HepG2 (cell line): Measurements from ENCODE around the gene KCNC2. TPM values are rescaled to one million over a fixed set of nuclear protein-coding genes. Genes with fewer than 3 reads are reported as not detected.

Experiments
- ATAC-seq: fragments of 200-7000 bp; cut with Tn5 transposase; 3 replicates; pipeline ENCODE4 v1.9.1; 2020; ENCODE audit warnings: mild to moderate bottlenecking, moderate library complexity
- BruUV-seq: library from RNA; stranded (reverse); fragments of 400-500 nt; replicated peaks from 2 replicates; lab custom pipeline; 2021; lab: Mats Ljungman, UMichigan
- CTCF ChIA-PET: fragments of 300-600 bp; formaldehyde crosslinking; extraction: SDS; loops from one replicate; lab custom pipeline; 2021; ENCODE audit warnings: low total read pairs, inconsistent platforms, low intra/inter-chr PET ratio; lab: Yijun Ruan, JAX
- POLR2A ChIA-PET: fragments of 350-600 bp; sonication (Branson Sonifier 250); formaldehyde crosslinking; loops from one replicate; lab custom pipeline; 2020; ENCODE audit warnings: antibody characterized with exemption, inconsistent platforms; lab: Yijun Ruan, JAX
- DNase-seq: peaks from one replicate; pipeline ENCODE4 v3.0.0-alpha.2; 2015; ENCODE audit warnings: low spot score
- FAIRE-seq: peaks from 3 replicates; lab custom pipeline; 2011; peaks lifted over from hg19 to GRCh38; lab: Jason Lieb, UNC
- H2AFZ ChIP-seq: one replicate; pipeline ENCODE4 v1.6.1; 2011; ENCODE audit warnings: low read length, inconsistent platforms
- H3K27ac ChIP-seq: fragments of 300-600 bp; 3 replicates; pipeline ENCODE4 v1.8.0; 2011; ENCODE audit warnings: mixed run types, mild to moderate bottlenecking, mixed read lengths, low read length, inconsistent platforms; ENCODE audit not compliant: insufficient read depth; ENCODE audit errors: extremely low read length
- H3K27me3 ChIP-seq, 2 experiments: fragments of 200-600 bp in 1 of 2; 2 replicates in 1 of 2; 3 replicates in 1 of 2; pipeline versions ENCODE4 v1.6.0 to v1.8.0; 2011; ENCODE audit warnings: low read length in 2 of 2, mild to moderate bottlenecking in 2 of 2, moderate library complexity in 2 of 2, inconsistent platforms in 1 of 2; ENCODE audit not compliant: insufficient read depth in 2 of 2, control insufficient read depth in 1 of 2
- H3K36me3 ChIP-seq, 2 experiments: fragments of 200-600 bp in 1 of 2; replicated peaks in 1 of 2; 2 replicates in 1 of 2; 3 replicates in 1 of 2; pipeline versions ENCODE4 v1.5.1 to v1.8.0; 2011; ENCODE audit warnings: low read length in 2 of 2, inconsistent platforms in 1 of 2; ENCODE audit not compliant: insufficient read depth in 2 of 2, control insufficient read depth in 1 of 2
- H3K4me1 ChIP-seq: 2 replicates; pipeline ENCODE4 v1.5.1; 2012; ENCODE audit warnings: low read length, inconsistent platforms; ENCODE audit not compliant: insufficient read depth
- H3K4me2 ChIP-seq: 2 replicates; pipeline ENCODE4 v1.6.0; 2011; ENCODE audit warnings: low read depth, low read length, inconsistent platforms
- H3K4me3 ChIP-seq, 3 experiments: fragments of 200-600 bp in 1 of 3; sonication (generic), shearing (Covaris generic) in 1 of 3; replicated peaks in 1 of 3; 2 replicates each; pipeline ENCODE4 v1.5.1; 2011 to 2016; ENCODE audit warnings: low read length in 3 of 3, inconsistent platforms in 2 of 3, low read depth in 2 of 3, mild to moderate bottlenecking in 2 of 3, control low read depth in 1 of 3, mixed read lengths in 1 of 3; ENCODE audit not compliant: insufficient read depth in 1 of 3
- H3K79me2 ChIP-seq: one replicate; pipeline ENCODE4 v1.6.1; 2011; ENCODE audit warnings: low read length, inconsistent platforms; ENCODE audit not compliant: insufficient read depth
- H3K9ac ChIP-seq: 2 replicates; pipeline ENCODE4 v1.6.0; 2011; ENCODE audit warnings: mild to moderate bottlenecking, low read depth, low read length, inconsistent platforms; ENCODE audit not compliant: insufficient read depth
- H3K9me3 ChIP-seq: 2 replicates; pipeline ENCODE4 v1.5.1; 2012; ENCODE audit warnings: mild to moderate bottlenecking, low read length
- H4K20me1 ChIP-seq: 2 replicates; pipeline ENCODE4 v1.6.0; 2011; ENCODE audit warnings: inconsistent platforms, mild to moderate bottlenecking, low read length, moderate library complexity; ENCODE audit not compliant: insufficient read depth
- ATAD3A ChIP-seq: sonication (generic); formaldehyde crosslinking; IDR thresholded peaks from 2 replicates; pipeline ENCODE4 v1.4.0; 2020; ENCODE audit warnings: missing genetic modification reagents
- CREB1 ChIP-seq, 2 experiments: fragments of 450-650 bp in 1 of 2; IDR thresholded peaks; 2 replicates each; pipeline ENCODE4 v1.6.1; 2016 to 2017; ENCODE audit warnings: control low read depth in 1 of 2, mild to moderate bottlenecking in 1 of 2, missing compliant biosample characterization in 1 of 2, missing genetic modification characterization in 1 of 2
- HNRNPK ChIP-seq: fragments of 200-400 bp; formaldehyde crosslinking; IDR thresholded peaks from 2 replicates; pipeline ENCODE4 v1.6.1; 2018; ENCODE audit warnings: low read length, low read depth, moderate library complexity, mild to moderate bottlenecking; ENCODE audit not compliant: poor library complexity, severe bottlenecking
- WGBS: methylation state at CpG from one replicate; pipeline ENCODE4 v1.1.6; 2017; ENCODE audit warnings: low lambda C conversion rate; 5-methylcytosine and 5-hydroxymethylcytosine counted together
- in situ Hi-C: cut with HindIII; loops from 2 replicates; pipeline ENCODE4 v1.10.0; 2017; ENCODE audit warnings: low pct_unique_long_range_greater_than_20kb; ENCODE audit not compliant: extremely low pct_ligation_motif_present
- intact Hi-C: fragments of 100-400 bp; cut with micrococcal nuclease; formaldehyde crosslinking; loops from one replicate; pipeline ENCODE4 v1.10.0; 2022; ENCODE audit not compliant: unreplicated experiment
- polyA plus RNA-seq, 8 experiments: library from polyadenylated mRNA; depleted of rRNA in 3 of 8; stranded (reverse) in 7 of 8; unstranded in 1 of 8; fragments of >200 nt; fragmentation: Illumina TruSeq in 4 of 8; extraction: Trizol in 4 of 8; gene quantifications; 2 replicates each; pipeline versions ENCODE4 v1.2.1 to v1.2.3, GENCODE V29; 2011 to 2016; ENCODE audit warnings: low read depth in 4 of 8, missing spikeins in 1 of 8, mixed read lengths in 1 of 8; ENCODE audit not compliant: insufficient read depth in 1 of 8
- total RNA-seq, 5 experiments: library from RNA; depleted of rRNA; stranded (reverse); fragments of >200 nt; fragmentation: Illumina TruSeq; extraction: Trizol; gene quantifications; 2 replicates each; pipeline ENCODE4 v1.2.3, GENCODE V29; 2016; ENCODE audit warnings: low read depth in 1 of 5
- TF ChIP-seq, protein P1 (sequence below): sonication (generic); formaldehyde crosslinking; IDR thresholded peaks from 2 replicates; pipeline ENCODE4 v1.8.0; 2022; ENCODE audit warnings: missing genetic modification reagents, mild to moderate bottlenecking, borderline replicate concordance

The KCNC2 gene
- total and polyA plus RNA-seq, 2 of the 13 experiments (the other 11 are each of a cell fraction or from before 2014, with no cell fraction given), result not detected

- Histone ChIP-seq H2AFZ (no peak overlapping the region), H4K20me1 (no peaks in the 10 kb centered on the region), H3K36me3 (no peaks in the 10 kb centered on the region), H3K9ac (no peak overlapping the region), H3K27ac (no peak overlapping the region), H3K4me2 (no peak overlapping the region), H3K27me3 (no peaks in the 10 kb centered on the region), H3K4me3 (no peak overlapping the region), H3K9me3 (no peaks in the 10 kb centered on the region), H3K79me2 (no peaks in the 10 kb centered on the region), H3K4me1 (no peaks in the 10 kb centered on the region)
- no peak for DNase-seq
- no peak for ATAC-seq
- POLR2A ChIA-PET, result no interaction called here
- no peak for FAIRE-seq
- TF ChIP-seq HNRNPK, result peak; percentile 98
- TF ChIP-seq, protein P1, sequence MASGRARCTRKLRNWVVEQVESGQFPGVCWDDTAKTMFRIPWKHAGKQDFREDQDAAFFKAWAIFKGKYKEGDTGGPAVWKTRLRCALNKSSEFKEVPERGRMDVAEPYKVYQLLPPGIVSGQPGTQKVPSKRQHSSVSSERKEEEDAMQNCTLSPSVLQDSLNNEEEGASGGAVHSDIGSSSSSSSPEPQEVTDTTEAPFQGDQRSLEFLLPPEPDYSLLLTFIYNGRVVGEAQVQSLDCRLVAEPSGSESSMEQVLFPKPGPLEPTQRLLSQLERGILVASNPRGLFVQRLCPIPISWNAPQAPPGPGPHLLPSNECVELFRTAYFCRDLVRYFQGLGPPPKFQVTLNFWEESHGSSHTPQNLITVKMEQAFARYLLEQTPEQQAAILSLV (CRISPR knock-in tag), result no peak
- BruUV-seq, result no TSS peak
- in situ Hi-C loops (no loop called here), intact Hi-C loops (no loop called here)
- 29% methylated on average over 1 of the region's 1 CpG for WGBS
- CTCF ChIA-PET, result no interaction called here
Observed at GRCh38 chr12:75227132-75227531, 17.5 kb upstream of the KCNC2 start.

- no peaks in the 10 kb centered on the region for H3K79me2 ChIP-seq
- H3K27me3 ChIP-seq, result peaks cover 6 to 8% of the 10 kb centered on the region in 2 experiments; a peak in 3 of 5 replicates
- no peak for DNase-seq
- no peak for ATAC-seq
- H3K27ac ChIP-seq, result no peak overlapping the region
- ChIA-PET CTCF (no interaction called here), POLR2A (no interaction called here)
- no peak overlapping the region for H2AFZ ChIP-seq
- intact Hi-C loops, result no loop called here
- in situ Hi-C loops, result no loop called here
- no peaks in the 10 kb centered on the region for H3K36me3 ChIP-seq
- no peak overlapping the region for H3K4me2 ChIP-seq
- H3K4me1 ChIP-seq, result no peaks in the 10 kb centered on the region
- FAIRE-seq, result no peak
- no peak overlapping the region for H3K4me3 ChIP-seq
- BruUV-seq, result no TSS peak
- H3K9ac ChIP-seq, result no peak overlapping the region
- peak; percentile 72 for TF ChIP-seq CREB1 (IDR thresholded peaks at IDR 0.05)
- TF ChIP-seq CREB1 (CRISPR knock-in tag; IDR thresholded peaks at IDR 0.05), result no peak
- no peak for TF ChIP-seq ATAD3A (CRISPR knock-in tag)
- 0% methylated on average over 2 of the region's 3 CpGs for WGBS
- H4K20me1 ChIP-seq, result no peaks in the 10 kb centered on the region
- H3K9me3 ChIP-seq, result no peaks in the 10 kb centered on the region
Observed at GRCh38 chr12:75212072-75212471, 2.4 kb upstream of the KCNC2 start.
